Effector memory CD4-positive, alpha-beta T cell (primary cell): ENCODE measurements around the gene CA5A.
"Not testable (repeated sequence)": the region's sequence is repeated elsewhere in the genome, so short reads cannot be mapped to it uniquely, and the experiment has no call there.

Source experiments
- DNase-seq, 3 donors: peaks; one replicate each; pipeline ENCODE4 v3.0.0-alpha.2; 2020
- H3K27ac ChIP-seq: 2 replicates; pipeline ENCODE4 v1.7.0; 2013; ENCODE audit warnings: mild to moderate bottlenecking, low read length, moderate library complexity; ENCODE audit not compliant: insufficient read depth, poor library complexity, severe bottlenecking
- H3K27me3 ChIP-seq: replicated peaks from 2 replicates; pipeline ENCODE4 v1.7.0; 2013; ENCODE audit warnings: mild to moderate bottlenecking, low read length; ENCODE audit not compliant: insufficient read depth, control insufficient read depth, poor library complexity, severe bottlenecking
- H3K36me3 ChIP-seq: 2 replicates; pipeline ENCODE4 v1.7.0; 2013; ENCODE audit warnings: mild to moderate bottlenecking, low read length, moderate library complexity; ENCODE audit not compliant: control insufficient read depth, insufficient read depth
- H3K4me1 ChIP-seq: 2 replicates; pipeline ENCODE4 v1.7.0; 2013; ENCODE audit warnings: low read length, mild to moderate bottlenecking; ENCODE audit not compliant: control insufficient read depth, insufficient read depth, poor library complexity, severe bottlenecking
- H3K4me3 ChIP-seq: 2 replicates; pipeline ENCODE4 v1.7.0; 2013; ENCODE audit warnings: low read length, low read depth, mild to moderate bottlenecking; ENCODE audit not compliant: insufficient read depth, poor library complexity, severe bottlenecking
- H3K9me3 ChIP-seq: 2 replicates; pipeline ENCODE4 v1.7.0; 2013; ENCODE audit warnings: mild to moderate bottlenecking, low read length, moderate library complexity; ENCODE audit not compliant: control insufficient read depth

The CA5A gene

GRCh38 chr16:87939562-87940423 is 3.5 kb upstream of the CA5A start:
- no peaks in the 10 kb centered on the region for H3K36me3 ChIP-seq
- H3K4me3 ChIP-seq: no peak overlapping the region
- no peaks in the 10 kb centered on the region for H3K27me3 ChIP-seq
- no peaks in the 10 kb centered on the region for H3K9me3 ChIP-seq
- H3K27ac ChIP-seq: no peak overlapping the region
- DNase-seq: no peak
- H3K4me1 ChIP-seq: no peaks in the 10 kb centered on the region

GRCh38 chr16:87938412-87938949 is 2.2 kb upstream of the CA5A start:
- no peaks in the 10 kb centered on the region for H3K4me1 ChIP-seq
- H3K9me3 ChIP-seq: no peaks in the 10 kb centered on the region
- no peaks in the 10 kb centered on the region for H3K27me3 ChIP-seq
- no peak overlapping the region for H3K4me3 ChIP-seq
- H3K36me3 ChIP-seq: no peaks in the 10 kb centered on the region
- no peak overlapping the region for H3K27ac ChIP-seq
- DNase-seq: no peak

- H3K4me3 ChIP-seq, H3K27me3 ChIP-seq, DNase-seq, H3K9me3 ChIP-seq, H3K27ac ChIP-seq, H3K4me1 ChIP-seq, H3K36me3 ChIP-seq: not testable (repeated sequence)
These were observed 858 bp upstream of the CA5A start for GRCh38 chr16:87937231-87937542.

GRCh38 chr16:87936016-87936374 is 334 bp downstream of the CA5A start:
- not testable (repeated sequence) for DNase-seq, H3K9me3 ChIP-seq, H3K27ac ChIP-seq, H3K36me3 ChIP-seq, H3K4me3 ChIP-seq, H3K4me1 ChIP-seq, H3K27me3 ChIP-seq

- DNase-seq, H3K9me3 ChIP-seq, H3K4me3 ChIP-seq, H3K27ac ChIP-seq, H3K27me3 ChIP-seq, H3K36me3 ChIP-seq, H3K4me1 ChIP-seq: not testable (repeated sequence)
These were observed 1.4 kb downstream of the CA5A start for GRCh38 chr16:87934752-87935425.

- Histone ChIP-seq H3K4me1 (no peaks in the 10 kb centered on the region), H3K9me3 (no peaks in the 10 kb centered on the region), H3K27me3 (no peaks in the 10 kb centered on the region), H3K27ac (no peak overlapping the region), H3K36me3 (no peaks in the 10 kb centered on the region), H3K4me3 (no peak overlapping the region)
- DNase-seq: no peak
These were observed 3.2 kb downstream of the CA5A start for GRCh38 chr16:87933140-87933495.

- not testable (repeated sequence) for H3K27ac ChIP-seq, H3K4me1 ChIP-seq, H3K4me3 ChIP-seq, H3K36me3 ChIP-seq, DNase-seq, H3K9me3 ChIP-seq, H3K27me3 ChIP-seq
These were observed 3.7 kb downstream of the CA5A start for GRCh38 chr16:87932475-87933139.

- Histone ChIP-seq H3K27me3 (no peaks in the 10 kb centered on the region), H3K4me3 (no peak overlapping the region), H3K27ac (no peak overlapping the region), H3K9me3 (no peaks in the 10 kb centered on the region), H3K4me1 (no peaks in the 10 kb centered on the region), H3K36me3 (no peaks in the 10 kb centered on the region)
- DNase-seq: no peak
These were observed 4.8 kb downstream of the CA5A start for GRCh38 chr16:87931504-87931903.

GRCh38 chr16:87930456-87930855 is 5.9 kb downstream of the CA5A start:
- H3K4me3 ChIP-seq: no peak overlapping the region
- no peak for DNase-seq

GRCh38 chr16:87929986-87930385 is 6.3 kb downstream of the CA5A start:
- Histone ChIP-seq H3K9me3 (no peaks in the 10 kb centered on the region), H3K27me3 (no peaks in the 10 kb centered on the region), H3K36me3 (no peaks in the 10 kb centered on the region), H3K4me1 (no peaks in the 10 kb centered on the region), H3K4me3 (no peak overlapping the region), H3K27ac (no peak overlapping the region)
- no peak for DNase-seq

More at GRCh38 chr16:87930456-87930855, 5.9 kb downstream of the CA5A start:
- Histone ChIP-seq H3K9me3 (no peaks in the 10 kb centered on the region), H3K27ac (no peak overlapping the region), H3K36me3 (no peaks in the 10 kb centered on the region), H3K27me3 (no peaks in the 10 kb centered on the region), H3K4me1 (no peaks in the 10 kb centered on the region)
